Superior temporal gyrus (tissue), 1 donor: Measurements from ENCODE around the gene DUSP11.
"Not testable (repeated sequence)": the region's sequence is repeated elsewhere in the genome, so short reads cannot be mapped to it uniquely, and the experiment has no call there.

Experiments used
- DNase-seq: peaks from one replicate; pipeline ENCODE4 v3.0.0-alpha.2; 2016; ENCODE audit errors: extremely low spot score

The DUSP11 gene

GRCh38 chr2:73779467-73780236 lies at the start of gene DUSP11:
TSS of gene DUSP11 (minus strand) at chr2:73780103. CDS start at chr2:73779974, 129 bp downstream.
- peak; percentile 98 for DNase-seq

DNA sequence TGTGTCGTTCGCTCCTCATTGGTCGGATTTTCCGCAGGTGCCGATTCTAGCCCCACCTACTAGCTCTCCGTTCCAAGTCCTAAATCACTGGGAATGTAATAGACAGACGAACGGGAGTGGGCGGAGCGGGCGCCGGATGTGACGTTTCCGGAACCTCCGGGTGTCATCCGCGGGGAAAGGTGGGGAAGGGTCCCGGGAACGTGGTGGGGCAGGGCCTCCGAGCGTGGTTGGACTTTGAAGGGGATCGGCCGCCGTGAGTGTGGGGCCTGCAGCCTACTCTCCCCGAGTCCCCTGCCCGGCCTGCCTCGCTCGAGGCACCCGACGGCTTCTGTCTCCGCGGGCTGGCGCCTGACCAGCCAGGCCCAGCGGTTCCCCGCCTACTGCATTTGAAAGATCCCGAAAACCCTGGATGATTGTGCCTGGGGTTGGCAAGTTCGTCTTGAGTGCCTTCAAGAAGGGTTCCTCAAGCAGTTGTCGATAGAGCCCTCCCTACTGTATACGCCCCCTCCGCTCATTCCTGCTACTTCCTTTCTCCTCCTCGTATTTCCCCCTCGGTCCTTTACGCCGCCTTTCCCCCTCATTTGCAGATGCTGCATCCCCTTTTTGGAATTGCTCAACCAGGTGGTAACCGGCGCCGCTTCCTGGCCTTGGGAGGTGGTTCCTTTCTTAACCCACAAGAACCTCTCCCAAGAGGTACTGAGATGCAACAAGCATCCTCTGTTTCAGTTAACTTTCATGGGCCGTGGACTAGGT lies 49.1 kb upstream of the DUSP11 start, which contains the start of gene STAMBP:
Gene STAMBP, plus strand, starts transcription at position 144 of the 753 bp plus-strand sequence. CDS start 1,896 bp downstream, outside the sequence.
- peak; percentile 99 for DNase-seq

DNA sequence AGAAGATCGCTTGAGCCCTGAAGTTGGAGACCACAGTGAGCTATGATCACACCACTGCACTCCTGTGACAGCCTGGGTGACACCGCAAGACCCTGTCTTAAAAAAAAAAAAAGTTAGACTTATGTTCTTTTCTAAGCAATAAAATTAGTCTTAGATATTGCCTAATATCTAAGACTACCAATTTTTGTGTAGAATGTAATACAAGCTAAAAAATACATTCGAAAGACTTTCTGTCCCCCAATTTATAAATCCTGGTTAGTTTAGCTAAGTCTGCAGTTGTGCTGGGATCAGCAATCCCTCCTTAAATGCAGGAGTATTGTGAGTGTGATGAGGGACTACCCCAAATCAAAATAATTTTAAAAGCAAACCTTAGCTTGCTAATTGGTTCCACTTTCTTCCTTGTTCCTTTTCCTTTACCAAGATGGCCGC lies 48.5 kb upstream of the DUSP11 start:
- no peak for DNase-seq

- DNase-seq = no peak
Measured at GRCh38 chr2:73827660-73828388, 47.9 kb upstream of the DUSP11 start.

DNA sequence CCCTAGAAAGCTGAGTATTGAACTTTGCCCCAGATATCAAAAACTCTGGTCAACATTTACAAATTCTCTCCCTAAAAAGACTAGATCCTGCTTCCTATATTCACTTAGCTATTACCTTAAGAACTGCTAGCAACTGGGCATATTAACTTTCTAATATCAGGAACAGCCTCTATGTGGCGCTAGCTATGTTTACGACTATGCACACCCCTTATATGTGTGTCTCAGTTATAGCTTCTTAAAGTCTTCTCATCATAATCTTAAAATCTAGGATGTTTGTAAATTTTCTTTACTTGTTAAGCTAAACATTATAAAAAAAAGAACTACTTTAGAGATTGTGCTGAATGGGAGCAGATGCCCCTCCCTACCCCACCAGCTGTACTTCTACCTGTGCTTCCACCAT lies 47.1 kb upstream of the DUSP11 start:
- no peak for DNase-seq

DNA sequence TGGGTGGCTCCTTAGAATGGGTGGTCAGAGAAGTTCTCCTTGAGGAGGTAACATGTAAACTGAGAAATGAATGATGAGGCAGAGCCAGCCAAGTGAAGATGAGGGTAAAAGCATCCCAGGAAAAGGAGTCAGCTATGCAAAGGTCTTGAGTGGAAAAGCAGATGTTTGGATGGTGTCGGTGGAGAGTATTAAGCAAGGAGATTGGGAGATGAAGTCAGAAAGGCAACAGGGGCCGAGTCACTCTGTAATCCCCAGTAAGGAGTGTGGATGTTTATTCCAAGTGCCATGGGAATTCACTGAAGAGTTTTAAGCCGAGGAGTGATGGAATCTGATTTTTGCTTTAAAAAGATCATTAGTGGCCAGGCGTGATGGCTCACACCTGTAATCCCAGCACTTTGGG lies 45.5 kb upstream of the DUSP11 start:
- DNase-seq = no peak

DNA sequence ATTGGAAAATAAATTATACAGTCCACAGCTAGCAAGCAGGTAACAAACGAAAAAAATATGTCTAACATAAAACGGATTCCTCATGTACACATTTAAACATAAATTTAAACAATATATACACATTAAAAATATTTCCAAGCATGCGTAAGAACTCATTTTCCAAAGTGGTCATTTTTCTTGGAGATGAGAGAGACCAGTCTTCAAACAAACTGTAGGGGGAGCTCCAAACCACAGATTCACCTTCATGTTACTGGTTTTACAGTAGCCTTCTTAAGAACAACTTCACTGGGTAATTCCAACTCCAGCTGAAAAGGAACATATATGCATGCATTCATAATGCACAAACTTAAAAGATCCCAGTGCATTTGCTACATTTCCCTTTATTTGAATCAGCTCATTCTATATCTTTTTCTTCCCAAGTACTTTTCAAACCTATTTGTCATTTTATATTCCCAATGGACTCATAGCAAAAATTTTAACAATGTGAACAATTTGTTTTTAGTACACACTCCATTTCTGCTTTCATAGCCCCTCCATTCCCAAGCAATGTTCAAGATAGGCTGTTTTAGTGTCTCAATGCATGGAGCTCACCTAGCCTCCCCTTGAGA lies 44.1 kb upstream of the DUSP11 start:
- peak; percentile 92 for DNase-seq

DNA sequence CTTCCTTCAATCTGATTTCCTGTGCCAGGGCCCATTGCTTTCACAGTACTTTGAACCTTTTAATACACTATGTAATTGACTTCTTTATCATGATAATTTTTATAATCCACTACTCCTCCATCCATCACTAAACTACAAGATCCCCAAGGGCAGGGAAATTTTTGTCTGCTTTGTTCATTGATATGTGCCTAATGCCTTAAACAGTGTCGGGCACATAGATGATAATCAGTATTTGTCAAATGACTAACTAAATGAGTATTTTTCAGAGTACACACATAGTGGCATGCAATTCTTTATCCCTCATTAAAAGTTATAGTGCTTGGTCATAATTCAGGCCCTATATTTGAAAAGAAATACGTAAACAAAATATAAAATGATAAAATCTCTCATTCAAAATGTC lies 43.5 kb upstream of the DUSP11 start:
- no peak for DNase-seq

- no peak for DNase-seq
Measured at GRCh38 chr2:73822991-73823390, 43.1 kb upstream of the DUSP11 start.

GRCh38 chr2:73822276-73822675 lies 42.4 kb upstream of the DUSP11 start:
- DNase-seq = no peak

DNA sequence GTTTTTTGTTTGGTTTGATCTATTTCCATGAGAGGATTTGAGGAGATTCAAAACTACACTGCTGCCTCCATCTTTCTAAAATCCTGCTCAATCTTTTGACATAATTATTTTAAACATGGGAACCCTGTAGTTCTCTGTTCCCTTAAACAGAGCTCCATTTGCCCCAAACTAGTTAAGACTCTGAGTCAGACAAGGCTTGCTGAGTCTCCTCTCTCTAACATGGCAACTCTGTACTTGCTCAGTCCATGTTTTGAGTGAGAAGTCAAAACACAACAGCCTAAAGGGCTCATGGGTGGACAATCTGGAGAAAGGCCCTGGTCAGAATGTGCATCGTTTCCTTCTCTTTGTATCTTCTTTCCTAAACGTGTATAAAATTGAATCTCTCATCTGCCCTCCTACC lies 41.8 kb upstream of the DUSP11 start:
- no peak for DNase-seq

DNA sequence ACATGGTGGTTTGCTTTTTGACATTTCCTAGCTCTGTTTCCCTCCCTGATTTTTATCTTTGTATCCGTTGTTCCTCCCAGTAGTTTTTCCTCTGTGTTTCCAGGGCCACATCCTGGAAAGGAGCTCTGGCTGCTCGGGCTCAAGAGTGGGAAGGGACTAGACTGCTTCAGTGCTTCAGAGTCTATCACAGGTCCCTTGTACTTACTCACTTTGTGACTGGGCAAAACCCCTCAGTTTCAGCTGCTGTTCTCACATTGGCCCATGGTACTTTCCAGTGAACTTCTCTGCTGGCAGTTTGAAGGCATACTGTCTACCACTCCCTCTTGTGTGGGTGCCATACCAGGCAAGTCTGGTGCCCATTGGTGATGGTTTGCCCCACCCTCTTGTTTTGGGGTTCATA lies 41.3 kb upstream of the DUSP11 start:
- no peak for DNase-seq

DNA sequence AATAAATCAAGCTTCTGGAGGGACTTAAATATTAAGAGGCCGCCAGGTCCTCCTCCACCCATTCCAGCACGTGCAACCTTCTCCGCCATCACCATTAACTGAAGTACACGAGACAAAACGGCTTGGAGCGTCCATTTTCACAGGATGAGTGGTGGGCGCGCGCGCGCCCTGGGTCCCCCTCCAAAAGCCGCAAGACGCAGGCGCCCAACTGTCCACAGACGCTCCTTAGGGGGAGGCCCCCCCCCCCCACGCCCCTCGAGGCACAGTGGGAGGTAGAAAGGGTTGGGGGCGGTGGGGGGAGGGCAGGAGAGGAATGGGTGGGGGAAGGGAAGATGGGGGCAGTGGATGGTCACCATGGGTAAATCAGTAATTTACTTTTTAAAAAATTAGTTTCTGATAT lies 38.4 kb upstream of the DUSP11 start:
- DNase-seq = no peak

- DNase-seq = no peak
Measured at GRCh38 chr2:73812635-73813034, 32.7 kb upstream of the DUSP11 start.

DNA sequence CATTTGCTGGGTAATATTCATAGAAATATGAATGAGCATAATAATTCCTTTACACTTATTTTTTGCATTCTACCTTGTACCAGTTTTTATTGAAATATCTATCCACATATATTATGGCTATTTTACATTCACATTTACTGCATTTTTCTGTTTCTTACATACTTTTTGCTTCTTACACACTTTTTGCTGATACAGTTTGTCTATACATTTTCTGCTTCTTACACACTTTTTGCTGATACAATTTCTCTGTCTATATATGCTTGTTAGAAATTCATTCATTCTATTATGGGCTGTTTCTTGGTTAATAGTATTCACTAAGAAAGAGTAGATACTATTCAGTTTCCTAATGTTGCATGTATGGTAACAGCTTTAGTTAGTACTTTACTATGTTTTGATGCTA lies 32.0 kb upstream of the DUSP11 start:
- DNase-seq = no peak

DNA sequence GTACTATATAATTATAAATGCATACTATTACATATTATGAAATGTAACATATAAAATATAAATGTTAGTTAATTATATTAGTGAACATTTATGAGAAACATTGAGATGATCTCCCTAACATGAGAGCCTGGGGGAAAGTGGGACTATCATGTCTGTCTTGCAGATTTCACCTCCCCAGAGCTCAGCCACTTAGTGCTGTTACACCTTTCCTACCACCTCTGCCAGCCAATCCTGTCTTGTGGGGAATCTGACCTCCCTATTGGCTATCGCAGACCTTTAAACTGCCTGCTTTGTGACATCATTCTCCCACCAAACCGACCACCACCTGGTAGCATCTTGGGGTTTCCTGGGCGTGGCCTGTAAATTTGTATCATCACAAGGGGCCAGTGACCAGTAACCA lies 4.0 kb upstream of the DUSP11 start, which contains the start of gene C2orf78:
Gene C2orf78, plus strand, starts transcription at position 301 of the 400 bp plus-strand sequence. CDS start 127 bp downstream, outside the sequence.
- not testable (repeated sequence) for DNase-seq

DNA sequence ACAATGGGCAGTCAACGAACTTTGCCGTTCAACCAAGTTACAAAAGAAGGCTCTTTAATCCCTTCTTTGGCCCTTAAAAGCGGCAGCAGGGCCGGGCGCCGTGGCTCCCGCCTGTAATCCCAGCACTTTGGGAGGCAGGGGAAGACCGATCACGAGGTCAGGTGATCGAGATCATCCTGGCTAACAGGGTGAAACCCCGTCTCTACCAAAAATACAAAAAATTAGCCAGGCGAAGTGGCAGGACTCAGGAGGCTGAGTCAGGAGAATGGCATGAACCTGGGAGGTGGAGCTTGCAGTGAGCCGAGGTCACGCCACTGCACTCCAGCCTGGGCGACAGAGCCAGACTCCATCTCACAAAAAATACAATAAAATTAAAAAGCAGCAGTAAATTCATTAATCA lies 3.5 kb upstream of the DUSP11 start:
- DNase-seq = not testable (repeated sequence)

DNA sequence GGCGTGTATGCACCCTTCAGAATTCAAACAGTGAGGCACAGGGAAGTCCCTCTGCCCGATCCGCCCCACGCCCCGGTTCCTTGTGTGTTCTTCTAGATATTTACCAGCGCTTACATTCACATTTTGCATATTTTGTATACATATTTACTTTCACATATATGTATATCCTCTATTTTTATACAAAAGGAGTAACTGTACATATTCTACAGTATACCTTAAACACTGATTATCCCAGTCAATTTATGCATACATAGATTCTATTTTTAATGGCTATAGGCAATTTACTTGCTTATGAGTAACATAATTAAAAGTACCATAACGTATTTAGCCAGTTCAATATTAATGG lies 307 bp upstream of the DUSP11 start:
- peak; percentile 14 for DNase-seq

- DNase-seq = not testable (repeated sequence)
Measured at GRCh38 chr2:73778867-73779466, 936 bp downstream of the DUSP11 start.

DNA sequence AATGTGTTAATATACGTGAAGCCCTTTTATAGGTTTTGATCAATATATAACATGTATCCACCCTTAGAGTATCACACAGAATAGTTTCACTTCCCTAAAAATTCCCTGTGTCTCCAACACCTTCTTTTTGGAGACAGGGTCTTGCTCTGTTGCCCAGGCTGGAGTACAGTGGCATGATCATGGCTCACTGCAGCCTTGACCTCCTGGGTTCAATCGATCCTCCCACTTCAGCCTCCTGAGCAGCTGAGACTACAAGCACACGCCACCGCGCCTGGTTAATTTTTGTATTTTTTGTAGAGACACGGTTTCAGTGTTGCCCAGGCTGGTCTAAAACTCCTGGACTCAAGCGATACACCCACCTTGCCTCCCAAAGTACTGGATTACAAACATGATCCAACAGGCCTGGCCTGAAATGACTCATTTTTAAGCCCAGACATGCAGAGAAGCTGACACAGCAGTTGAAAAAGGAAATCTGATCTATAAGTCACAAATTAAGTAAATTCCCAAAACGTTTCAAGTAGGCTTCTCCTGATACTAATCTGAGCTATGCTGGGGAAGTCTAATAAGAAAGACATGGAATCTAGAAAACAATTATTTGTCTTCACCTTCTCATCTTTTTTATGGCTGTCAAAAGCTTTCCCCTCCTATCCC lies 2.9 kb downstream of the DUSP11 start:
- DNase-seq = no peak

DNA sequence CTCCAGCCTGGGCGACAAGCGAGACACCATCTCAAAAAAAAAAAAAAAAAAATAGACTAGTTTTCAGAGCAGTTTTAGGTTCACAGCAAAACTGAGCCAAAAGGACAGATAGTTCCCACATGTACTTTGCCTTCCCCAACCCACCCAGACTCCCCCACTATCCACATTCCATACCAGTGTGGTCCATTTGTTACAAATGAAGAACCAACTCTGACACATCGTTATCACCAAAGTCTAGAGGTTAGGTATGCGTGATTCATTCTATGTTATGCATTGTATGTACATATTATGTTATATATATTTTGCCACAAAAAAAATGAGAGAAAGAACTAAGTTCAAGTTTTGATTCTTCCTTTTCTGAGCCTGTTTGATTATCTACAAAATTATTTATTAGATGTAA lies 3.5 kb downstream of the DUSP11 start:
- no peak for DNase-seq
